ENCODE data around the gene UBFD1.

The UBFD1 gene

GRCh38 chr16:23615805-23616204 lies 58.3 kb downstream of the UBFD1 start:
- DNase-seq: no peak
